ENCODE data around the gene MSMP.
A peak's percentile ranks its signal among the peaks of the same experiment; 100 is the strongest.

The MSMP gene

GRCh38 chr9:35736201-35736633 lies 17.9 kb downstream of the MSMP start:
- TF ChIP-seq CTCF (IDR thresholded peaks at IDR 0.05; ENCODE audit: insufficient read depth, low read length) (peak; percentile 93), GABPA (IDR thresholded peaks at IDR 0.05; ENCODE audit: low read depth) (no peak)
- Histone ChIP-seq H3K4me3 (replicated peaks; ENCODE audit: insufficient read depth, low read length) (no peak overlapping the region), H3K27me3 (ENCODE audit: insufficient read depth, poor library complexity, severe bottlenecking) (no peaks in the 10 kb centered on the region), H3K27ac (replicated peaks) (no peak overlapping the region)
- peak in 1 of 2 experiments; percentile 82 for DNase-seq (ENCODE audit: low read depth in 1 of 2, low spot score in 1 of 2)

- Histone ChIP-seq H3K27me3 (ENCODE audit: insufficient read depth, poor library complexity, severe bottlenecking) (no peaks in the 10 kb centered on the region), H3K27ac (replicated peaks) (no peak overlapping the region), H3K4me3 (replicated peaks; ENCODE audit: insufficient read depth, low read length) (no peak overlapping the region)
- no peak for DNase-seq (ENCODE audit: low read depth in 1 of 2, low spot score in 1 of 2)
- TF ChIP-seq CTCF (IDR thresholded peaks at IDR 0.05; ENCODE audit: insufficient read depth, low read length), result no peak
- TF ChIP-seq GABPA (IDR thresholded peaks at IDR 0.05; ENCODE audit: low read depth), result no peak
- TF ChIP-seq POLR2AphosphoS5 (IDR thresholded peaks at IDR 0.05; ENCODE audit: low read depth), result no peak
- TF ChIP-seq SPI1 (IDR thresholded peaks at IDR 0.05; ENCODE audit: borderline replicate concordance, low read depth), result no peak
- TF ChIP-seq REST (IDR thresholded peaks at IDR 0.05; ENCODE audit: insufficient replicate concordance, low read depth), result no peak
Observed at GRCh38 chr9:35734096-35734495, 20.0 kb downstream of the MSMP start.

GRCh38 chr9:35732800-35733541 lies 21.1 kb downstream of the MSMP start:
- Histone ChIP-seq H3K4me3 (replicated peaks; ENCODE audit: insufficient read depth, low read length) (peak overlapping the region; percentile 80), H3K27ac (replicated peaks) (peak overlapping the region; percentile 48), H3K27me3 (ENCODE audit: insufficient read depth, poor library complexity, severe bottlenecking) (no peaks in the 10 kb centered on the region)
- peak in 1 of 2 experiments; percentile 31 for DNase-seq (ENCODE audit: low read depth in 1 of 2, low spot score in 1 of 2)
- TF ChIP-seq REST (IDR thresholded peaks at IDR 0.05; ENCODE audit: insufficient replicate concordance, low read depth) (no peak), SPI1 (IDR thresholded peaks at IDR 0.05; ENCODE audit: borderline replicate concordance, low read depth) (peak; percentile 83; the same call in 1 of the 2 replicates)

- peak within 1 kb of the TSS; percentile 82 for H3K27ac ChIP-seq (replicated peaks)
- H3K4me3 ChIP-seq (replicated peaks; ENCODE audit: insufficient read depth, low read length), result peak within 1 kb of the TSS; percentile 83
- DNase-seq (ENCODE audit: low read depth in 1 of 2, low spot score in 1 of 2), result peak; percentile 97 to 100
- TF ChIP-seq SPI1 (IDR thresholded peaks at IDR 0.05; ENCODE audit: borderline replicate concordance, low read depth), result peak; percentile 87; the same call in 1 of the 2 replicates
- TF ChIP-seq POLR2AphosphoS5 (IDR thresholded peaks at IDR 0.05; ENCODE audit: low read depth), result peak; percentile 57; the same call in 1 of the 2 replicates
- no peak for TF ChIP-seq CTCF (IDR thresholded peaks at IDR 0.05; ENCODE audit: insufficient read depth, low read length)
- peak; percentile 95 for TF ChIP-seq GABPA (IDR thresholded peaks at IDR 0.05; ENCODE audit: low read depth)
- TF ChIP-seq REST (IDR thresholded peaks at IDR 0.05; ENCODE audit: insufficient replicate concordance, low read depth), result no peak
- no peaks in the 10 kb centered on the region for H3K27me3 ChIP-seq (ENCODE audit: insufficient read depth, poor library complexity, severe bottlenecking)
Observed at GRCh38 chr9:35732185-35732799, 21.8 kb downstream of the MSMP start, which contains the start of the genes CREB3 and TLN1. TSS of gene CREB3 (plus strand) at chr9:35732666. CDS start at chr9:35732773, 107 bp downstream. TSS of gene TLN1 (minus strand) at chr9:35732195. CDS start at chr9:35725694, 6,501 bp downstream.
